ENCODE data around the gene NTNG2. TPM values are rescaled to one million over a fixed set of nuclear protein-coding genes. Genes with fewer than 3 reads are reported as not detected.

The NTNG2 gene
- total RNA-seq, 1 donor from 2014 or later, result 2.5 TPM

DNA sequence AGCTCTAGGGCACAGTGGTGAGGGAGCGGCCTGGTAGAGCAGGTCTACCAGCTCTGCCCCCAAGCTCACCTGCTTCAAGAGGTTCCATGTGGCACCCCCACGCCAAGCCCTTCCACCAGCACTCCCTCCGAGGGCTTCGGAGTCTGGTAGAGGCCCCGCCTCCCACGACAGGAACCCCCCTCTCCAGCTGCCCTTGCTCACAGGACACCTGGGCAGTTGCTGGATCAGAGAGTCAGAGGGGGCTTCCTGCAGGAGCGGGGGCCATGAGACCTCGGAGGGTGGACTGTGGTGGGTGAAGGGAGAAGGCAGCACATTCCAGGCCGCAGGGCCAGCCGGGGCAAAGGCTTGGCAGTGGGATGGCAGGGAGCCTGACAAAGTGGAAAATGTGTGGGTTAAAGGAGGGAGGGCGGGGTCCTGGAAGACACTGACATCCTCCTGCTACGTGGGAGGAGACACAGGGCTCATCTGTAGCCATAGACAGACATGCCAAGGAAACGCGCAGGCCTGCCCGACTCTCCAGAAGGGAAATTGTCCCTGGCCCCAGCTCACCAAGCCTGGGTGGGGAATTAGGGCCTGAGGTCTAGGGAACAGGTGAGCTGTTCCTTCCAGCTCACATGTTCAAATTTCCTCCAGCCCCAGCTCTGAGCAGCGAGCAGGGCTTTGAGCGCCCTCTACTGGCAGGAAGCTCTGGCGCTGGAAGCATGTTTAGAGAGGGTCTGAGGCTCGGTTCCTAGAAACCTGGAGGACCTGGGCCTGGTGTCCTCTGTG, 74.2 kb downstream of the NTNG2 start:
- H3K9ac ChIP-seq (ENCODE audit: low read length), result no peak overlapping the region
- H4K20me1 ChIP-seq (ENCODE audit: insufficient read depth, low read length), result peaks cover 15% of the 10 kb centered on the region
- H3K36me3 Mint-ChIP-seq (ENCODE audit: low read depth, unreplicated experiment), result no peaks in the 10 kb centered on the region
- H2AFZ ChIP-seq (ENCODE audit: low read depth, low read length), result no peak overlapping the region
- TF ChIP-seq, protein P1, sequence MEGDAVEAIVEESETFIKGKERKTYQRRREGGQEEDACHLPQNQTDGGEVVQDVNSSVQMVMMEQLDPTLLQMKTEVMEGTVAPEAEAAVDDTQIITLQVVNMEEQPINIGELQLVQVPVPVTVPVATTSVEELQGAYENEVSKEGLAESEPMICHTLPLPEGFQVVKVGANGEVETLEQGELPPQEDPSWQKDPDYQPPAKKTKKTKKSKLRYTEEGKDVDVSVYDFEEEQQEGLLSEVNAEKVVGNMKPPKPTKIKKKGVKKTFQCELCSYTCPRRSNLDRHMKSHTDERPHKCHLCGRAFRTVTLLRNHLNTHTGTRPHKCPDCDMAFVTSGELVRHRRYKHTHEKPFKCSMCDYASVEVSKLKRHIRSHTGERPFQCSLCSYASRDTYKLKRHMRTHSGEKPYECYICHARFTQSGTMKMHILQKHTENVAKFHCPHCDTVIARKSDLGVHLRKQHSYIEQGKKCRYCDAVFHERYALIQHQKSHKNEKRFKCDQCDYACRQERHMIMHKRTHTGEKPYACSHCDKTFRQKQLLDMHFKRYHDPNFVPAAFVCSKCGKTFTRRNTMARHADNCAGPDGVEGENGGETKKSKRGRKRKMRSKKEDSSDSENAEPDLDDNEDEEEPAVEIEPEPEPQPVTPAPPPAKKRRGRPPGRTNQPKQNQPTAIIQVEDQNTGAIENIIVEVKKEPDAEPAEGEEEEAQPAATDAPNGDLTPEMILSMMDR (IDR thresholded peaks at IDR 0.05; ENCODE audit: insufficient read depth, low read depth, low read length), result peak; percentile 93
- no peak for TF ChIP-seq EZH2 (IDR thresholded peaks at IDR 0.05; ENCODE audit: insufficient read depth, low read length)
- H3K4me3 Mint-ChIP-seq (ENCODE audit: unreplicated experiment), result no peak overlapping the region
- no peaks in the 10 kb centered on the region for H3K9me3 ChIP-seq (ENCODE audit: insufficient read depth, low read depth, low read length)
- H3K79me2 ChIP-seq (ENCODE audit: insufficient read depth, low read length), result no peaks in the 10 kb centered on the region
- H3K36me3 ChIP-seq (ENCODE audit: insufficient read depth, low read length), result no peaks in the 10 kb centered on the region
- peaks cover 69% of the 10 kb centered on the region for H3K27me3 Mint-ChIP-seq (ENCODE audit: low read depth, unreplicated experiment)
- H3K27ac Mint-ChIP-seq (ENCODE audit: unreplicated experiment), result no peak overlapping the region
- H3K9me3 Mint-ChIP-seq (ENCODE audit: unreplicated experiment), result no peaks in the 10 kb centered on the region
- no peak overlapping the region for H3K27ac ChIP-seq (ENCODE audit: low read depth, low read length)
- DNase-seq (ENCODE audit: low read depth), result peak; percentile 22
- no peak for FAIRE-seq
- H3K4me3 ChIP-seq (ENCODE audit: insufficient read depth, low read depth, low read length), result no peak overlapping the region
- H3K4me1 Mint-ChIP-seq (ENCODE audit: low read depth, unreplicated experiment), result no peaks in the 10 kb centered on the region
- no peak overlapping the region for H3K4me2 ChIP-seq (ENCODE audit: low read length)
- peaks cover 34% of the 10 kb centered on the region for H3K27me3 ChIP-seq (ENCODE audit: insufficient read depth, low read length)
- H3K4me1 ChIP-seq (ENCODE audit: insufficient read depth, low read length), result no peaks in the 10 kb centered on the region

DNA sequence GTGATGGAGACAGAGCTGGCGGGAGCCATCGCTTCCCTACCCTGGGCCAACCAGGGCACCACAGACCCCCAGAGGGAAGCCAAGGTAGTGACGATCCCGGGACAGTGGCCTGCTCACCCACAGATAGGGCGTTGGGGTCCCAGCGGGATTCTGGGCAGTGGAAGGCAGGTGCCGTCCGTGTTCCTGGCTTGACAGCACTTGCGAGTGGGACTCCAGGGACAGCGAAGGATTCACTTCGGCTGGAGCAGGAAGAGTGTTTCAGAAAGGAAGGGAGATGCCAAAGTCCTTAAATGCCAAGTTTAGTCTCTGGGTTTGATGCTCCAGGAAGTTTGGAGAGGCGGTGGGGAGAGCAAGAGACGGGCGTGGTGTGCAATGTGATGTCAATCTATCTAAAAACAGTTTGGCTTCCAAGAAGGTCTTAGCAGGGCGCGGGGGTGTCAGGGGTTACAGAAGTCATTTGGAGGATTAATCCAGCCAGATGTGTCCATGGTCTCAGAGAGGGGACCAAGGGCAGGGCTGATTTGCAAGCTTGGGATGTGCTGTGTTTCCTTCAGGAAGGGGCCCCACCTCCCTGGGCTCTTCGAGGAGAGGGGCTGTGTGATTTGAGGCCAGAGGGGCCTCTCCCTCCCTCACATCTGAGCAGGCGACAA, 74.9 kb downstream of the NTNG2 start:
- H3K4me1 Mint-ChIP-seq (ENCODE audit: low read depth, unreplicated experiment), result no peaks in the 10 kb centered on the region
- Histone ChIP-seq H4K20me1 (ENCODE audit: insufficient read depth, low read length) (peaks cover 15% of the 10 kb centered on the region), H3K4me3 (ENCODE audit: insufficient read depth, low read depth, low read length) (no peak overlapping the region), H3K27me3 (ENCODE audit: insufficient read depth, low read length) (peaks cover 34% of the 10 kb centered on the region), H2AFZ (ENCODE audit: low read depth, low read length) (no peak overlapping the region), H3K4me2 (ENCODE audit: low read length) (no peak overlapping the region), H3K79me2 (ENCODE audit: insufficient read depth, low read length) (no peaks in the 10 kb centered on the region), H3K27ac (ENCODE audit: low read depth, low read length) (no peak overlapping the region), H3K9me3 (ENCODE audit: insufficient read depth, low read depth, low read length) (no peaks in the 10 kb centered on the region), H3K36me3 (ENCODE audit: insufficient read depth, low read length) (no peaks in the 10 kb centered on the region), H3K9ac (ENCODE audit: low read length) (no peak overlapping the region), H3K4me1 (ENCODE audit: insufficient read depth, low read length) (peaks cover 6% of the 10 kb centered on the region)
- no peaks in the 10 kb centered on the region for H3K9me3 Mint-ChIP-seq (ENCODE audit: unreplicated experiment)
- no peak for FAIRE-seq
- no peak for TF ChIP-seq EZH2 (IDR thresholded peaks at IDR 0.05; ENCODE audit: insufficient read depth, low read length)
- TF ChIP-seq, protein P1 (IDR thresholded peaks at IDR 0.05; ENCODE audit: insufficient read depth, low read depth, low read length), result no peak
- H3K27me3 Mint-ChIP-seq (ENCODE audit: low read depth, unreplicated experiment), result peaks cover 70% of the 10 kb centered on the region
- no peak overlapping the region for H3K4me3 Mint-ChIP-seq (ENCODE audit: unreplicated experiment)
- H3K27ac Mint-ChIP-seq (ENCODE audit: unreplicated experiment), result no peak overlapping the region
- H3K36me3 Mint-ChIP-seq (ENCODE audit: low read depth, unreplicated experiment), result no peaks in the 10 kb centered on the region
- no peak for DNase-seq (ENCODE audit: low read depth)

DNA sequence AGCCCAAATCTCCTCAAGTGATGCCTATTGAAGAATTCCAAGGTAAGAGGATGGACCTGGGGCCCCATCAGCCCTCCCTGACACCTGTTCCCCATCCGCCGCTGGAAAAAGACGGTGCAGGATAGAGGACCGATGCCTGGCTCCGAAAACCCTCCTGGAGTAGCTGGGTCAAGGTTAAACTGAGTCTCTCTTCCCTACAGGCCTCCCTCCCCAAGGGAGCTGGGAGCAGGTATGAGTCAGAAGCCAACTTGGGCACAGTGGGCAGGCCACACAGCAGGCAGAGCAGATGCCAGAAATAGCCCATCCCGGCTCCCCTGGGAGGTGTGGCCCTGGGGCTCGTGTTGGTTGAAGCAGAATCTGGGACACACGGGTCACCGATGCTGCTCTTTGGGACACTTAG, 75.6 kb downstream of the NTNG2 start:
- H3K27me3 ChIP-seq (ENCODE audit: insufficient read depth, low read length), result peaks cover 31% of the 10 kb centered on the region

More for the DNA sequence above, 75.6 kb downstream of the NTNG2 start:
- no peaks in the 10 kb centered on the region for H3K9me3 Mint-ChIP-seq (ENCODE audit: unreplicated experiment)
- H3K27ac Mint-ChIP-seq (ENCODE audit: unreplicated experiment), result no peak overlapping the region
- no peaks in the 10 kb centered on the region for H3K36me3 Mint-ChIP-seq (ENCODE audit: low read depth, unreplicated experiment)
- peaks cover 69% of the 10 kb centered on the region for H3K27me3 Mint-ChIP-seq (ENCODE audit: low read depth, unreplicated experiment)
- no peak overlapping the region for H3K4me3 Mint-ChIP-seq (ENCODE audit: unreplicated experiment)
- Histone ChIP-seq H3K27ac (ENCODE audit: low read depth, low read length) (no peak overlapping the region), H3K79me2 (ENCODE audit: insufficient read depth, low read length) (no peaks in the 10 kb centered on the region), H4K20me1 (ENCODE audit: insufficient read depth, low read length) (peaks cover 15% of the 10 kb centered on the region), H3K36me3 (ENCODE audit: insufficient read depth, low read length) (no peaks in the 10 kb centered on the region), H3K4me2 (ENCODE audit: low read length) (no peak overlapping the region), H2AFZ (ENCODE audit: low read depth, low read length) (no peak overlapping the region), H3K9me3 (ENCODE audit: insufficient read depth, low read depth, low read length) (no peaks in the 10 kb centered on the region), H3K9ac (ENCODE audit: low read length) (no peak overlapping the region), H3K4me1 (ENCODE audit: insufficient read depth, low read length) (peaks cover 8% of the 10 kb centered on the region), H3K4me3 (ENCODE audit: insufficient read depth, low read depth, low read length) (no peak overlapping the region)
- no peak for DNase-seq (ENCODE audit: low read depth)
- FAIRE-seq, result no peak
- no peak for TF ChIP-seq EZH2 (IDR thresholded peaks at IDR 0.05; ENCODE audit: insufficient read depth, low read length)
- TF ChIP-seq, protein P1 (IDR thresholded peaks at IDR 0.05; ENCODE audit: insufficient read depth, low read depth, low read length), result no peak
- H3K4me1 Mint-ChIP-seq (ENCODE audit: low read depth, unreplicated experiment), result peaks cover 1% of the 10 kb centered on the region
